Dedifferentiated amniotic fluid mesenchymal stem cell (primary cell): ENCODE data around the gene MAFG.
A peak's percentile ranks its signal among the peaks of the same experiment; 100 is the strongest.

ENCODE experiments used
- DNase-seq: peaks from one replicate; pipeline ENCODE4 v3.0.0-alpha.2; 2016; ENCODE audit errors: extremely low spot score

The MAFG gene

GRCh38 chr17:81927653-81928543, at the start of gene MAFG:
Gene MAFG (minus strand): TSS chr17:81927735. CDS start chr17:81923185, 4,550 bp downstream.
- peak; percentile 87 for DNase-seq

GRCh38 chr17:81976332-81977210, 49.0 kb upstream of the MAFG start:
- DNase-seq, result no peak

GRCh38 chr17:81973432-81973831, 45.9 kb upstream of the MAFG start:
- no peak for DNase-seq

GRCh38 chr17:81968850-81969812, 41.6 kb upstream of the MAFG start:
- no peak for DNase-seq

- no peak for DNase-seq
Measured at GRCh38 chr17:81968396-81968745, 40.8 kb upstream of the MAFG start.

- DNase-seq, result no peak
Measured at GRCh38 chr17:81967533-81968395, 40.2 kb upstream of the MAFG start.

GRCh38 chr17:81967244-81967532, 39.7 kb upstream of the MAFG start:
- no peak for DNase-seq

GRCh38 chr17:81966343-81967243, 39.1 kb upstream of the MAFG start:
- DNase-seq, result no peak

- DNase-seq, result no peak
Measured at GRCh38 chr17:81964081-81964849, 36.7 kb upstream of the MAFG start.

- no peak for DNase-seq
Measured at GRCh38 chr17:81962499-81963441, 35.2 kb upstream of the MAFG start.

GRCh38 chr17:81961521-81962498, 34.3 kb upstream of the MAFG start:
- DNase-seq, result no peak

GRCh38 chr17:81961087-81961511, 33.6 kb upstream of the MAFG start, which contains the start of gene NOTUM:
Gene NOTUM (minus strand): TSS chr17:81961187. CDS start chr17:81960909, 278 bp downstream.
- no peak for DNase-seq

GRCh38 chr17:81960130-81960958, 32.8 kb upstream of the MAFG start:
- no peak for DNase-seq

GRCh38 chr17:81959362-81960129, 32.0 kb upstream of the MAFG start:
- DNase-seq, result no peak
